KMS-11 (cell line): ENCODE data around the gene ADAMTSL2.

Experiments used
- H2AFZ ChIP-seq: fragments of 200-600 bp; sonication (generic); 2 replicates; pipeline ENCODE4 v1.6.1; 2016; ENCODE audit warnings: antibody characterized with exemption, mixed run types, low read depth
- H3K27ac ChIP-seq: fragments of 200-600 bp; sonication (generic); 2 replicates; pipeline ENCODE4 v1.6.1; 2016; ENCODE audit warnings: mild to moderate bottlenecking, mixed run types
- H3K27me3 ChIP-seq: fragments of 200-600 bp; sonication (generic); 2 replicates; pipeline ENCODE4 v1.6.1; 2017; ENCODE audit warnings: mild to moderate bottlenecking, low read depth, mixed run types, moderate library complexity; ENCODE audit not compliant: insufficient read depth
- H3K36me3 ChIP-seq: fragments of 200-600 bp; sonication (generic); 2 replicates; pipeline ENCODE4 v1.6.1; 2017; ENCODE audit warnings: mild to moderate bottlenecking, mixed run types; ENCODE audit not compliant: insufficient read depth
- H3K4me1 ChIP-seq: fragments of 200-600 bp; sonication (generic); 2 replicates; pipeline ENCODE4 v1.6.1; 2016; ENCODE audit warnings: mild to moderate bottlenecking, low read depth, mixed run types; ENCODE audit not compliant: poor library complexity, severe bottlenecking
- H3K4me2 ChIP-seq: fragments of 200-600 bp; sonication (generic); 2 replicates; pipeline ENCODE4 v1.7.0; 2016; ENCODE audit warnings: mild to moderate bottlenecking, mixed run types
- H3K4me3 ChIP-seq: fragments of 200-600 bp; sonication (generic); IDR thresholded peaks from 2 replicates; pipeline ENCODE4 v1.6.1; 2017; ENCODE audit warnings: low read depth, low read length, mixed read lengths; ENCODE audit not compliant: insufficient read depth
- H3K79me2 ChIP-seq: fragments of 200-600 bp; sonication (generic); 2 replicates; pipeline ENCODE4 v1.6.1; 2016; ENCODE audit warnings: low read depth, mixed run types; ENCODE audit not compliant: insufficient read depth
- H3K9ac ChIP-seq: fragments of 200-600 bp; sonication (generic); 2 replicates; pipeline ENCODE4 v1.6.1; 2016; ENCODE audit warnings: mild to moderate bottlenecking, mixed run types
- H4K20me1 ChIP-seq: fragments of 200-600 bp; sonication (generic); 2 replicates; pipeline ENCODE4 v1.6.1; 2016; ENCODE audit warnings: mild to moderate bottlenecking, mixed run types; ENCODE audit not compliant: insufficient read depth
- CTCF ChIP-seq: fragments of 200-600 bp; sonication (generic); conservative IDR thresholded peaks from 2 replicates; pipeline ENCODE4 v1.6.1; 2017; ENCODE audit warnings: low read depth, mild to moderate bottlenecking, antibody characterized with exemption, low read length, moderate library complexity, mixed read lengths

The ADAMTSL2 gene

GRCh38 chr9:133507246-133507965 lies 27.1 kb upstream of the ADAMTSL2 start:
- no peaks in the 10 kb centered on the region for H3K36me3 ChIP-seq
- H3K4me2 ChIP-seq = no peak overlapping the region
- no peak overlapping the region for H3K9ac ChIP-seq
- no peaks in the 10 kb centered on the region for H3K4me1 ChIP-seq
- H2AFZ ChIP-seq = no peak overlapping the region
- no peaks in the 10 kb centered on the region for H4K20me1 ChIP-seq
- H3K4me3 ChIP-seq = no peak overlapping the region
- no peaks in the 10 kb centered on the region for H3K79me2 ChIP-seq
- H3K27ac ChIP-seq = no peak overlapping the region
- H3K27me3 ChIP-seq = peaks cover 72% of the 10 kb centered on the region
- no peak for TF ChIP-seq CTCF

GRCh38 chr9:133508046-133508445 lies 26.5 kb upstream of the ADAMTSL2 start:
- no peak overlapping the region for H3K9ac ChIP-seq
- peaks cover 66% of the 10 kb centered on the region for H3K27me3 ChIP-seq
- H3K27ac ChIP-seq = no peak overlapping the region
- H3K4me2 ChIP-seq = no peak overlapping the region
- no peaks in the 10 kb centered on the region for H3K4me1 ChIP-seq
- no peak for TF ChIP-seq CTCF
- no peaks in the 10 kb centered on the region for H3K79me2 ChIP-seq
- no peaks in the 10 kb centered on the region for H3K36me3 ChIP-seq
- H2AFZ ChIP-seq = no peak overlapping the region
- H3K4me3 ChIP-seq = no peak overlapping the region
- H4K20me1 ChIP-seq = no peaks in the 10 kb centered on the region

GRCh38 chr9:133509179-133510083 lies 25.1 kb upstream of the ADAMTSL2 start:
- Histone ChIP-seq H2AFZ (no peak overlapping the region), H3K79me2 (no peaks in the 10 kb centered on the region), H3K9ac (no peak overlapping the region), H3K4me2 (no peak overlapping the region), H4K20me1 (no peaks in the 10 kb centered on the region), H3K27me3 (peaks cover 61% of the 10 kb centered on the region), H3K4me1 (no peaks in the 10 kb centered on the region), H3K36me3 (no peaks in the 10 kb centered on the region), H3K4me3 (no peak overlapping the region), H3K27ac (no peak overlapping the region)
- no peak for TF ChIP-seq CTCF

GRCh38 chr9:133510926-133511505 lies 23.5 kb upstream of the ADAMTSL2 start:
- no peaks in the 10 kb centered on the region for H3K4me1 ChIP-seq
- H2AFZ ChIP-seq = no peak overlapping the region
- no peak overlapping the region for H3K4me2 ChIP-seq
- no peaks in the 10 kb centered on the region for H3K79me2 ChIP-seq
- H4K20me1 ChIP-seq = no peaks in the 10 kb centered on the region
- no peak overlapping the region for H3K27ac ChIP-seq
- peaks cover 60% of the 10 kb centered on the region for H3K27me3 ChIP-seq
- H3K4me3 ChIP-seq = no peak overlapping the region
- no peaks in the 10 kb centered on the region for H3K36me3 ChIP-seq
- no peak overlapping the region for H3K9ac ChIP-seq
- TF ChIP-seq CTCF = no peak
